ENCODE measurements around the gene PTCD2. TPM values are rescaled to one million over a fixed set of nuclear protein-coding genes. Genes with fewer than 3 reads are reported as not detected.
A peak's percentile ranks its signal among the peaks of the same experiment; 100 is the strongest.

The PTCD2 gene
- total RNA-seq, 4 donors from 2014 or later = 4.8 to 10.2 (median 7.7) TPM

- no peak for TF ChIP-seq CTCF (IDR thresholded peaks at IDR 0.05)
- ATAC-seq (ENCODE audit: low FRiP score) (no peak), DNase-seq (ENCODE audit: low spot score) (no peak)
Measured at GRCh38 chr5:72281430-72281763, 38.8 kb upstream of the PTCD2 start.

DNA sequence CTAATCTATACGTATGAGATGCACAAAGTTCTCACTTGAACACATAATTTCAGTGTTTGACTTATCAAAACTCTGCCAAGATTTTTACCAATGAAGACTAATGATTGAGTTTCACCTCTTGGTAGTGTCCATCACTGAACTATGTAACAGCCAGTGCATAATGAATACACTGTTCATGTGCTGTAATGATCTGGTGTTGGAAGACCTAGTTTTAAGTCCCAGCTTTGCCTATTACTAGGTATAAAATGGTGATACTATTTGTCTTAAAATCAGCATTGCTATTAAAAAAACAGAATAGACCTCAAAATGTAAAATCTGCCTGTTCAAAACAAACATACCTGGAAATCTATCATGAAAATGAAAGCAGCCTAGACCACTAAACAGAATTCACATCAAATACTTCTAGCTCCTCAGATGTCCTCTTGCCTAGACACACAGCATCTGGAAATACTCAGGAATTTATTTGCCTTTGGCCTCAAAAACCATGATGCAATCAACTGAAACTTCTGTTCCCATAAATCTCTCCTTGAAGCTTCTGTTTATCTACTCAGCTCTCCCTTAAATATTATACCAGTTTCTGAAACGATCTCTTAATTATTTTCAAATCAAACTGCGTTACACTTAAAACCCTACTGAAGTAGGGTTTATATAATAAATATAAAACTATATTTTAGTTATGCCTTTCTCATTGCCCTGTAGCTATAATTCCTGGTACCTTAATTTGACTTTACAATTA is 38.2 kb upstream of the PTCD2 start:
- DNase-seq (ENCODE audit: low spot score) (no peak), ATAC-seq (ENCODE audit: low FRiP score) (peak; percentile 71)
- TF ChIP-seq CTCF (IDR thresholded peaks at IDR 0.05) = no peak

- ATAC-seq (ENCODE audit: low FRiP score) (no peak), DNase-seq (ENCODE audit: low spot score) (no peak)
- TF ChIP-seq CTCF (IDR thresholded peaks at IDR 0.05) = no peak
Measured at GRCh38 chr5:72282878-72283277, 37.3 kb upstream of the PTCD2 start.

GRCh38 chr5:72283358-72283757 is 36.8 kb upstream of the PTCD2 start:
- TF ChIP-seq CTCF (IDR thresholded peaks at IDR 0.05) = no peak
- DNase-seq (ENCODE audit: low spot score) (no peak), ATAC-seq (ENCODE audit: low FRiP score) (no peak)

DNA sequence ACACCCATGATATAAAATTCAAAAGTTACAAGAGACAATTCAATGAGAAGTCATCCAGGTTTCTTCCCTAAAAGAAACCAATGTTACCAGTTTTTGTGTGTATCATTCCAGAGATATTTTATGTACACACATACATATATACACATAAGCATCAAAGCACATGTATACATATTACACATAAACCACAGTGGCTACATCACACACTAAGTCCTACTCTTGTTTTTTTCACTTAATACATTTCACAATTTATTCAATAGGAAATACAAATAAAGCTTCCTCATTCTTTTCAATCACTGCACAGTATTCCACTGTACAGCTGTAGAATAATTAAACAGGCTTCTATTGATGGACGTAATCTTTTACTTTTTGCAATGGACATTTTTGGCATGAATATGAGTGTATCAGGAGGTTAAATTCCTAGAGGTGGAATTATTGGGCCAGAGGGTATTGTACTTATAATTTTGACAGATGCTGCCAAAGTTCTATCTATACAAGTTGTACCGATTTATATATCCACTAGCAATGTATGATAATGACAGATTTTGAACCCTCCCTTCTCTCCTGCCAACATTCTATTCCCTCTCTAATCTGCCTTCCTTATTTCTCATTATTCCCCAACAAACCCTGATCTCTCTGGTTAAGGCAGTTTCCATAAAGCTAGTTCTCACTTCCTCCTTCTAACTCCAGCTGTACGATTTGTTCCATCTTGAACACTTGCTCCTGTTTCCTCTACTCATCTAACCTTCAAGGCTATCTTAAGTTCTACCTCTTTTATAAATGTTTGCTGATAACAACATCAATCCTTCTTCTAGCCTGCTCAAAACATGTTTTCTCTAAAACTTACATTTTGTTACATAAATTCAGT is 35.4 kb upstream of the PTCD2 start:
- TF ChIP-seq CTCF (IDR thresholded peaks at IDR 0.05) = no peak
- ATAC-seq (ENCODE audit: low FRiP score) (no peak), DNase-seq (ENCODE audit: low spot score) (no peak)

GRCh38 chr5:72285424-72285821 is 34.8 kb upstream of the PTCD2 start:
- DNase-seq (ENCODE audit: low spot score) (no peak), ATAC-seq (ENCODE audit: low FRiP score) (no peak)
- TF ChIP-seq CTCF (IDR thresholded peaks at IDR 0.05) = no peak
